T-cell (primary cell): ENCODE data around the gene CHTF18. TPM values are rescaled to one million over a fixed set of nuclear protein-coding genes. Genes with fewer than 3 reads are reported as not detected.

Experiments used
- ATAC-seq, 4 experiments: fragments of 200-7000 bp in 3 of 4; fragments of 150-1000 bp in 1 of 4; cut with Tn5 transposase; replicated peaks in 1 of 4; 1 replicate in 3 of 4; 2 replicates in 1 of 4; pipeline ENCODE4 v1.10.0; 2021; ENCODE audit warnings: moderate library complexity in 3 of 4, mild to moderate bottlenecking in 2 of 4, moderate number of reproducible peaks in 1 of 4
- CTCF ChIA-PET, 2 donors: fragments of 300-600 bp; sonication (Branson Sonifier 250); formaldehyde crosslinking; loops; one replicate each; lab custom pipeline; 2022; ENCODE audit warnings: antibody characterized with exemption in 2 of 2; lab: Charles Lee
- POLR2A ChIA-PET, 2 donors: fragments of 300-600 bp; sonication (Branson Sonifier 250); formaldehyde crosslinking; loops; one replicate each; lab custom pipeline; 2022; ENCODE audit warnings: antibody characterized with exemption in 2 of 2; lab: Charles Lee
- DNase-seq, 35 experiments: peaks; one replicate each; pipeline versions ENCODE4 v3.0.0 to v3.0.0-alpha.2; 2013 to 2023
- H3K27ac ChIP-seq: one replicate; pipeline ENCODE4 v1.5.1; 2013; ENCODE audit warnings: low read length
- H3K27me3 ChIP-seq, 2 experiments: replicated peaks in 1 of 2; 1 replicate in 1 of 2; 2 replicates in 1 of 2; pipeline versions ENCODE4 v1.6.1 to v1.7.0; 2013; ENCODE audit warnings: low read length in 1 of 2, mixed read lengths in 1 of 2; ENCODE audit not compliant: control insufficient read depth in 2 of 2, insufficient read depth in 2 of 2; ENCODE audit errors: extremely low read depth in 1 of 2
- H3K36me3 ChIP-seq, 2 donors: 1 replicate in 1 of 2; 2 replicates in 1 of 2; pipeline versions ENCODE4 v1.6.1 to v1.7.0; 2013; ENCODE audit warnings: low read length in 1 of 2; ENCODE audit not compliant: control insufficient read depth in 2 of 2, insufficient read depth in 1 of 2; ENCODE audit errors: extremely low read depth in 1 of 2
- H3K4me1 ChIP-seq, 2 experiments: 1 replicate in 1 of 2; 2 replicates in 1 of 2; pipeline versions ENCODE4 v1.6.1 to v1.7.0; 2013; ENCODE audit warnings: low read length in 2 of 2, mixed read lengths in 1 of 2; ENCODE audit not compliant: insufficient read depth in 2 of 2, control insufficient read depth in 1 of 2; ENCODE audit errors: extremely low read depth in 1 of 2
- H3K4me3 ChIP-seq, 2 donors: 1 replicate in 1 of 2; 2 replicates in 1 of 2; pipeline versions ENCODE4 v1.5.1 to v1.7.0; 2013; ENCODE audit warnings: mild to moderate bottlenecking in 2 of 2, low read length in 1 of 2, moderate library complexity in 1 of 2; ENCODE audit not compliant: control insufficient read depth in 1 of 2; ENCODE audit errors: extremely low read depth in 1 of 2
- H3K9me3 ChIP-seq: 2 replicates; pipeline ENCODE4 v1.7.0; 2013
- H3K27ac Mint-ChIP-seq, 2 donors: one replicate each; pipeline ENCODE4 v1.8.0; 2020 to 2021; ENCODE audit warnings: mild to moderate bottlenecking in 2 of 2, mixed read lengths in 2 of 2
- H3K27me3 Mint-ChIP-seq, 2 donors: one replicate each; pipeline ENCODE4 v1.8.0; 2021 to 2022; ENCODE audit warnings: mixed read lengths in 2 of 2
- H3K36me3 Mint-ChIP-seq: one replicate; pipeline ENCODE4 v1.8.0; 2021; ENCODE audit warnings: mixed read lengths
- H3K4me1 Mint-ChIP-seq, 3 donors: one replicate each; pipeline ENCODE4 v1.8.0; 2020 to 2022; ENCODE audit warnings: mixed read lengths in 3 of 3, mild to moderate bottlenecking in 1 of 3
- H3K4me3 Mint-ChIP-seq, 3 donors: one replicate each; pipeline ENCODE4 v1.8.0; 2020 to 2022; ENCODE audit warnings: mild to moderate bottlenecking in 3 of 3, mixed read lengths in 3 of 3, moderate library complexity in 3 of 3
- H3K9me3 Mint-ChIP-seq, 3 donors: one replicate each; pipeline ENCODE4 v1.8.0; 2020 to 2022; ENCODE audit warnings: mixed read lengths in 3 of 3
- WGBS: methylation state at CpG from one replicate; pipeline ENCODE4 v1.1.5; 2013; ENCODE audit warnings: missing lambda C conversion rate; ENCODE audit not compliant: insufficient coverage; 5-methylcytosine and 5-hydroxymethylcytosine counted together
- total RNA-seq, 35 experiments: library from RNA in 6 of 35; stranded (reverse) in 6 of 35; fragments of 120-200 nt in 1 of 35; gene quantifications; one replicate each; pipeline versions ENCODE4 v1.2.1 to v1.2.4 and lab custom pipeline; 2013 to 2026

CHTF18 gene
- total RNA-seq, 5 donors from 2014 or later (not counting 1 experiment from before 2014, with no cell fraction given) = 29.6 to 73.2 (median 49.5) TPM

DNA sequence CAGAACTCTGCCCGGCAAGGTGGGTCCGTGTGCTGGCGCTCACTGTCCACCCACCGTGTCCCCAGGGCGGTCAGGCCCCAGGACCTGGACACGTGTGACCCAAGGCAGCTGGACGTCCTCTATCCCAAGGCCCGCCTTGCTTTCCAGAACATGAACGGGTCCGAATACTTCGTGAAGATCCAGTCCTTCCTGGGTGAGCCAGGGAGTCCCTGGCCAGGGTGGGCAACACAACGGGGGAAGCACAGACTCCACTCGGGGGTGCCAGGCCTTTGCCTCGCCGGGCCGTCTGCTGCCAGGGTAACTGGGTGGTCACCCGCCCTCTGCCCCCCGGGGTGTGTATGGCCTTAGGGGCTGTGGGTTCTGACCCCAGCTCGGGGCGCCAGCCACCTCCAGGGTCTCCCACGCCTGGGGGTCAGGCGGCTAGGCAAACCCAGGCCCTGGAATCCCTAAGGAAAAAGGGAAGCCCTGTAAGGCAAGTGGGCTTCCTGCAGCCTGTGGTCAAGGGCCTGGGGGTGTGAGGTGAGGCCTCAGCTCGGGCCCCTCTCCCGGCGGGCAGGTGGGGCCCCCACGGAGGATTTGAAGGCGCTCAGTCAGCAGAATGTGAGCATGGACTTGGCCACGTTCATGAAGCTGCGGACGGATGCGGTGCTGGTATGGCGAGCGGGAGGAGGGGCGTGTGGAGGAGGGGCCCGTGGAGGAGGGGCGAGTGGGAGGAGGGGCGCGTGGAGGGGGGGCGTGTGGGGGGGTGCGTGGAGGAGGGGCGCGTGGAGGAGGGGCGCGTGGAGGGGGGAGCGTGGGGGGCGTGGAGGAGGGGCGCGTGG, 21.4 kb upstream of the CHTF18 start:
- peaks cover 0 to 4% of the 10 kb centered on the region in 2 donors for H3K27me3 Mint-ChIP-seq
- no peak overlapping the region for H3K27ac Mint-ChIP-seq
- Histone ChIP-seq H3K4me1 (no peaks in the 10 kb centered on the region), H3K27ac (no peak overlapping the region), H3K4me3 (no peak overlapping the region), H3K36me3 (no peaks in the 10 kb centered on the region), H3K9me3 (no peaks in the 10 kb centered on the region), H3K27me3 (peaks cover 0 to 45% of the 10 kb centered on the region in 2 experiments)
- no peak overlapping the region for H3K4me3 Mint-ChIP-seq
- no peak for DNase-seq
- WGBS = 70% methylated on average over 30 of the region's 48 CpGs
- H3K4me1 Mint-ChIP-seq = no peaks in the 10 kb centered on the region
- H3K36me3 Mint-ChIP-seq = no peaks in the 10 kb centered on the region
- no peaks in the 10 kb centered on the region for H3K9me3 Mint-ChIP-seq
- POLR2A ChIA-PET = no interaction called here
- ATAC-seq = no peak
- CTCF ChIA-PET = no interaction called here

DNA sequence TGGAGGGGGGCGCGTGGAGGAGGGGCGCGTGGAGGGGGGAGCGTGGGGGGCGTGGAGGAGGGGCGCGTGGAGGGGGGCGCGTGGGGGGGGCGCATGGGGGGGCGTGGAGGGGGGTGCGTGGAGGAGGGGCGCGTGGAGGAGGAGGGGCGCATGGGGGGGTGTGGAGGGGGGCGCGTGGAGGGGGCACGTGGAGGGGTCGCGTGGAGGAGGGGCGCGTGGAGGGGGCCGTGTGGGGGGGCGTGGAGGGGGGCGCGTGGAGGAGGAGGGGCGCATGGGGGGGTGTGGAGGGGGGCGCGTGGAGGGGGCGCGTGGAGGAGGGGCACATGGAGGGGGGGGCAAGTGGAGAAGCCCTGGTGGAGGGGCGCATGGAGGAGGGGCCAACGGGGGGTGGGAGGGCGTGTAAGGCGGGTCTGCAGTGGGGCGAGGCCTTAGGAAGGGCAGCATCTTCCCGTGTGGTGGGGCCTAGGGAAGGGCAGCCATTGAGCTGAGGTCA, 20.6 kb upstream of the CHTF18 start:
- ChIA-PET POLR2A (no interaction called here), CTCF (no interaction called here)
- Mint-ChIP-seq H3K9me3 (no peaks in the 10 kb centered on the region), H3K36me3 (no peaks in the 10 kb centered on the region), H3K27me3 (peaks cover 0 to 4% of the 10 kb centered on the region in 2 donors), H3K4me1 (no peaks in the 10 kb centered on the region), H3K4me3 (no peak overlapping the region), H3K27ac (no peak overlapping the region)
- Histone ChIP-seq H3K9me3 (no peaks in the 10 kb centered on the region), H3K27ac (no peak overlapping the region), H3K36me3 (no peaks in the 10 kb centered on the region), H3K27me3 (peaks cover 0 to 46% of the 10 kb centered on the region in 2 experiments), H3K4me3 (no peak overlapping the region), H3K4me1 (no peaks in the 10 kb centered on the region)
- no peak for DNase-seq
- ATAC-seq = no peak
- WGBS = 57% methylated on average over 2 of the region's 38 CpGs

DNA sequence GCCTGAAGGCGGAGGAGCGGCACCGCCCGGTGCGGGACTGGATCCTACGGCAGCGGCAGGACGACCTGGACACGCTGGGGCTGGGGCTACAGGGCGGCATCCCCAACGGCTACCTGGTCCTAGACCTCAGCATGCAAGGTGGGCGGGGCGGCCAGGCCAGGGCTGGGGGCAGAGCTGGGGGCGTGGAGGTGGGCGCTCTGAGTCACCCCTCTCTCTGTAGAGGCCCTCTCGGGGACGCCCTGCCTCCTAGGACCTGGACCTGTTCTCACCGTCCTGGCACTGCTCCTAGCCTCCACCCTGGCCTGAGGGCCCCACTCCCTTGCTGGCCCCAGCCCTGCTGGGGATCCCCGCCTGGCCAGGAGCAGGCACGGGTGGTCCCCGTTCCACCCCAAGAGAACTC, 20.0 kb upstream of the CHTF18 start:
- no peaks in the 10 kb centered on the region for H3K36me3 ChIP-seq
- Mint-ChIP-seq H3K4me1 (no peaks in the 10 kb centered on the region), H3K9me3 (no peaks in the 10 kb centered on the region), H3K4me3 (no peak overlapping the region), H3K27ac (no peak overlapping the region), H3K27me3 (peaks cover 0 to 4% of the 10 kb centered on the region in 2 donors), H3K36me3 (no peaks in the 10 kb centered on the region)
- ChIA-PET CTCF (no interaction called here), POLR2A (no interaction called here)
- H3K4me3 ChIP-seq = no peak overlapping the region
- no peaks in the 10 kb centered on the region for H3K9me3 ChIP-seq
- 70% methylated on average over 11 of the region's 21 CpGs for WGBS
- H3K27ac ChIP-seq = no peak overlapping the region
- no peak for ATAC-seq
- DNase-seq = no peak
- H3K27me3 ChIP-seq = peaks cover 0 to 41% of the 10 kb centered on the region in 2 experiments
- no peaks in the 10 kb centered on the region for H3K4me1 ChIP-seq

DNA sequence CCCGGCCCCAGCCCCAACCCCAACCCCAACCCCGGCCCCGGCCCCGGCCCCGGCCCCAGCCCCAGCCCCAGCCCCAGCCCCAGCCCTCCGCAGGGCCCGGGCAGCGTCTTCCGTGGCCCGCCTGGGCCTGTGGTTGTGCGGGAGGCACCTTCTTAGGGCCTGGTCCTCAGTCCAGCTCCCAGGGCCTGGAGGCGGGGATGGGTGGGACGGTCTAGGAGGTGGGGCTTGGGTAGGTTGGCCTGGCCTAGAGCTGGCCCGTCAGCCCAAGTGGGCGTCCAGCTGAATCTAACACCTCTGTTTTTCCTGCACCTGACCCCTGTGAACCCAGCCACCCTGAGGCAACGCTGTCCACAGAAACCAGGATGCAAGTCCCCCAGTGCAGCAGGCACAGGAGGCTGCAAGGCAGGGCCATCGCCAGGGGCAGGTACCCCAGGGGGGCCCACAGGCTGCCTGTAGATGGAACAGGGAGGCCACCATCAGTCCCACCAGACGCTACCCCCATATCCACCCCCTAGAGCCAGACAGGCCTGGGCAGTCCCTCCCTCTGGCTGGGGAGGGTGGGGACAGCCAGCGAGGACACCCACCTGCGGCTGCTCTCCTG, 19.1 kb upstream of the CHTF18 start:
- no peak overlapping the region for H3K4me3 Mint-ChIP-seq
- no peaks in the 10 kb centered on the region for H3K9me3 Mint-ChIP-seq
- Histone ChIP-seq H3K4me1 (no peaks in the 10 kb centered on the region), H3K9me3 (no peaks in the 10 kb centered on the region), H3K4me3 (no peak overlapping the region), H3K36me3 (no peaks in the 10 kb centered on the region), H3K27me3 (peaks cover 0 to 37% of the 10 kb centered on the region in 2 experiments), H3K27ac (no peak overlapping the region)
- CTCF ChIA-PET = no interaction called here
- 71% methylated on average over 8 of the region's 20 CpGs for WGBS
- DNase-seq = no peak
- ATAC-seq = no peak
- H3K36me3 Mint-ChIP-seq = no peaks in the 10 kb centered on the region
- H3K27ac Mint-ChIP-seq = no peak overlapping the region
- H3K4me1 Mint-ChIP-seq = no peaks in the 10 kb centered on the region
- H3K27me3 Mint-ChIP-seq = peaks cover 0 to 4% of the 10 kb centered on the region in 2 donors
- POLR2A ChIA-PET = no interaction called here

DNA sequence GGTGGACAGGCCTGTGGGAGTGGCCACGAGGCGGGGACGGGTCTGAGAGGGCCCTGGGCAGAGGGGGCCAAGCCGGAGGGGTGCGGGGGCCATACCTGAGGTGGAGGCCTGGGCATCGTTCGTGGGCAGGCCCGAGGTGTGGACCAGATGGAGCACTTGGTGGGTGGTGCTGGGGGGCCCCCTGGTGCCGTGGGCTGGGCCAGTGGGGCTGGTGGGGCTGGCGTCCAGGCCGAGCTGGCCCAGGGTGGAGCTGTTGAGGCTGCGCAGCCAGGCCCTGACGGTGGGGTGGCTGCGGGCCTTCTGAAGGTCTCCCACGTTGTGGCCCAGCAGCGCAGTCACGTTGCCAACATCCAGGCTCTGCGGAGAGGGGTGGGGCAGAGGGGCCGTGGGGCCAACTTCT, 18.5 kb upstream of the CHTF18 start:
- Histone ChIP-seq H3K9me3 (no peaks in the 10 kb centered on the region), H3K4me1 (no peaks in the 10 kb centered on the region), H3K27me3 (peaks cover 0 to 35% of the 10 kb centered on the region in 2 experiments), H3K36me3 (no peaks in the 10 kb centered on the region), H3K27ac (no peak overlapping the region), H3K4me3 (no peak overlapping the region)
- Mint-ChIP-seq H3K27ac (no peak overlapping the region), H3K9me3 (no peaks in the 10 kb centered on the region), H3K4me1 (no peaks in the 10 kb centered on the region), H3K36me3 (no peaks in the 10 kb centered on the region), H3K4me3 (no peak overlapping the region), H3K27me3 (peaks cover 0 to 4% of the 10 kb centered on the region in 2 donors)
- ChIA-PET CTCF (no interaction called here), POLR2A (no interaction called here)
- WGBS = 87% methylated on average over 16 of the region's 19 CpGs
- DNase-seq (no peak), ATAC-seq (no peak)

DNA sequence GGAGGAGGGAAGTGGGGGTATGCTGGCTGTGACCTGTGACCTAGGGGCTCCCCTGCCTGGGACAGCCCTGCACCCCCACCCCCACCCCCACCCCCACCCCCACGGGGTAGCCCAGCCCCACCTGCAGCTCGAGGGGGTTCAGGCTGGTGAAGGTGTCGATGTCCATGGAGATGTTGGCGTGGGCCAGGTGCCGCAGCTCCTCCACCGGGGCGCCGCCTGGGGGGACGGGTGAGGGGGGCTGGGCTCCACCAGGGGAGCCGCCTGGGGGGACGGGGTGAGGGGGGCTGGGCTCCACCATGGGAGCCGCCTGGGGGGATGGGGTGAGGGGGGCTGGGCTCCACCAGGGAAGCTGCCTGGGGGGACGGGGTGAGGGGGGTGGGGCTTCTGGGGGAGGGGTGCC, 18.0 kb upstream of the CHTF18 start:
- no peak overlapping the region for H3K27ac Mint-ChIP-seq
- DNase-seq (no peak), ATAC-seq (no peak)
- no peaks in the 10 kb centered on the region for H3K4me1 Mint-ChIP-seq
- H3K27me3 Mint-ChIP-seq = peaks cover 0 to 4% of the 10 kb centered on the region in 2 donors
- Histone ChIP-seq H3K4me1 (no peaks in the 10 kb centered on the region), H3K4me3 (no peak overlapping the region), H3K9me3 (no peaks in the 10 kb centered on the region), H3K27me3 (peaks cover 0 to 40% of the 10 kb centered on the region in 2 experiments), H3K36me3 (no peaks in the 10 kb centered on the region), H3K27ac (no peak overlapping the region)
- H3K36me3 Mint-ChIP-seq = no peaks in the 10 kb centered on the region
- CTCF ChIA-PET = no interaction called here
- POLR2A ChIA-PET = no interaction called here
- no CpG with 5 or more reads among the region's 13 CpGs for WGBS
- H3K9me3 Mint-ChIP-seq = no peaks in the 10 kb centered on the region
- no peak overlapping the region for H3K4me3 Mint-ChIP-seq
